B cell (primary cell): ENCODE results near the gene SYNGAP1. TPM values are rescaled to one million over a fixed set of nuclear protein-coding genes. Genes with fewer than 3 reads are reported as not detected.

Source experiments
- ATAC-seq: fragments of 200-7000 bp; cut with Tn5 transposase; one replicate; pipeline ENCODE4 v1.10.0; 2021; ENCODE audit warnings: low read depth, mild to moderate bottlenecking, moderate number of reproducible peaks, moderate library complexity
- CTCF ChIA-PET: fragments of 350-600 bp; sonication (Branson Sonifier 250); formaldehyde crosslinking; loops from one replicate; lab custom pipeline; 2021; ENCODE audit warnings: antibody characterized with exemption, inconsistent platforms; lab: Charles Lee
- POLR2A ChIA-PET: fragments of 350-600 bp; sonication (Branson Sonifier 250); formaldehyde crosslinking; loops from one replicate; lab custom pipeline; 2021; ENCODE audit warnings: antibody characterized with exemption; lab: Charles Lee
- DNase-seq: peaks from one replicate; pipeline ENCODE4 v3.0.0; 2013
- H2AFZ ChIP-seq: 2 replicates; pipeline ENCODE4 v1.6.1; 2012; ENCODE audit warnings: mild to moderate bottlenecking, low read depth, low read length; ENCODE audit not compliant: insufficient read depth, poor library complexity, severe bottlenecking
- H3K27ac ChIP-seq, 2 donors: 1 replicate in 1 of 2; 2 replicates in 1 of 2; pipeline ENCODE4 v1.5.1; 2012 to 2013; ENCODE audit warnings: low read length in 2 of 2, mild to moderate bottlenecking in 2 of 2, moderate library complexity in 1 of 2
- H3K27me3 ChIP-seq, 4 experiments: fragments of 200-600 bp in 1 of 4; sonication (generic) in 1 of 4; replicated peaks in 1 of 4; 1 replicate in 2 of 4; 2 replicates in 2 of 4; pipeline versions ENCODE4 v1.6.1 to v1.7.0; 2013 to 2016; ENCODE audit warnings: low read length in 3 of 4, mild to moderate bottlenecking in 2 of 4, mixed read lengths in 1 of 4, moderate library complexity in 1 of 4; ENCODE audit not compliant: insufficient read depth in 4 of 4, control insufficient read depth in 3 of 4; ENCODE audit errors: control extremely low read depth in 1 of 4
- H3K36me3 ChIP-seq, 2 experiments: replicated peaks in 1 of 2; 1 replicate in 1 of 2; 2 replicates in 1 of 2; pipeline versions ENCODE4 v1.6.1 to v1.7.1; 2013; ENCODE audit warnings: low read length in 1 of 2; ENCODE audit not compliant: insufficient read depth in 2 of 2, control insufficient read depth in 1 of 2; ENCODE audit errors: control extremely low read depth in 1 of 2, extremely low read depth in 1 of 2
- H3K4me1 ChIP-seq, 2 donors: fragments of 200-600 bp in 1 of 2; sonication (generic) in 1 of 2; 1 replicate in 1 of 2; 2 replicates in 1 of 2; pipeline versions ENCODE4 v1.5.1 to v1.6.1; 2013 to 2017; ENCODE audit warnings: low read length in 2 of 2; ENCODE audit not compliant: control insufficient read depth in 2 of 2, insufficient read depth in 2 of 2
- H3K4me2 ChIP-seq: replicated peaks from 2 replicates; pipeline ENCODE3; 2012; ENCODE audit warnings: mild to moderate bottlenecking, low read depth, low read length; ENCODE audit not compliant: poor library complexity, severe bottlenecking
- H3K4me3 ChIP-seq, 5 experiments: fragments of 200-600 bp in 1 of 5; sonication (generic) in 1 of 5; 1 replicate in 3 of 5; 2 replicates in 2 of 5; pipeline versions ENCODE4 v1.5.1 to v1.7.0; 2011 to 2016; ENCODE audit warnings: low read length in 4 of 5, mild to moderate bottlenecking in 4 of 5, low read depth in 2 of 5, control low read depth in 1 of 5, moderate library complexity in 1 of 5; ENCODE audit not compliant: insufficient read depth in 1 of 5; ENCODE audit errors: control extremely low read depth in 1 of 5, extremely low read depth in 1 of 5
- H3K79me2 ChIP-seq: fragments of 200-600 bp; sonication (generic); one replicate; pipeline ENCODE4 v1.6.0; 2016; ENCODE audit warnings: low read length; ENCODE audit not compliant: control insufficient read depth, insufficient read depth
- H3K9ac ChIP-seq: fragments of 200-600 bp; sonication (generic); 2 replicates; pipeline ENCODE4 v1.6.1; 2017; ENCODE audit warnings: mild to moderate bottlenecking, low read length, moderate library complexity
- H3K9me3 ChIP-seq, 3 donors: one replicate each; pipeline versions ENCODE4 v1.6.1 to v1.7.1; 2013; ENCODE audit warnings: low read length in 2 of 3; ENCODE audit not compliant: control insufficient read depth in 2 of 3, insufficient read depth in 1 of 3; ENCODE audit errors: control extremely low read depth in 1 of 3
- H4K20me1 ChIP-seq: 2 replicates; pipeline ENCODE4 v1.6.0; 2012; ENCODE audit warnings: mild to moderate bottlenecking, low read length; ENCODE audit not compliant: insufficient read depth, control insufficient read depth, poor library complexity, severe bottlenecking
- H3K27ac Mint-ChIP-seq: one replicate; pipeline ENCODE4 v1.8.0; 2021; ENCODE audit warnings: mixed read lengths
- H3K27me3 Mint-ChIP-seq: one replicate; pipeline ENCODE4 v1.8.0; 2021; ENCODE audit warnings: mixed read lengths
- H3K4me1 Mint-ChIP-seq: one replicate; pipeline ENCODE4 v1.8.0; 2021; ENCODE audit warnings: mixed read lengths
- H3K4me3 Mint-ChIP-seq: one replicate; pipeline ENCODE4 v1.8.0; 2021; ENCODE audit warnings: mixed read lengths
- H3K9me3 Mint-ChIP-seq: one replicate; pipeline ENCODE4 v1.8.0; 2022; ENCODE audit warnings: mixed read lengths; ENCODE audit not compliant: insufficient read depth
- EZH2 ChIP-seq: IDR thresholded peaks from 2 replicates; pipeline ENCODE4 v1.6.1; 2012; ENCODE audit warnings: borderline replicate concordance, low read depth, mild to moderate bottlenecking, moderate library complexity, low read length; ENCODE audit not compliant: insufficient read depth, poor library complexity, severe bottlenecking
- WGBS: methylation state at CpG from one replicate; pipeline ENCODE4 v1.1.5; 2013; ENCODE audit warnings: missing lambda C conversion rate; ENCODE audit not compliant: insufficient coverage; 5-methylcytosine and 5-hydroxymethylcytosine counted together
- intact Hi-C: fragments of 100-400 bp; cut with micrococcal nuclease; formaldehyde crosslinking; loops from one replicate; pipeline ENCODE4 v1.10.0; 2022
- polyA plus RNA-seq: library from polyadenylated mRNA; depleted of rRNA; stranded (reverse); fragments of >200 nt; gene quantifications from 2 replicates; pipeline ENCODE4 v1.2.3, GENCODE V29; 2012
- total RNA-seq, 2 donors: library from RNA; stranded (reverse); fragments of 120-200 nt in 1 of 2; gene quantifications; 1 replicate in 1 of 2; 2 replicates in 1 of 2; pipeline versions ENCODE4 v1.2.3 to v1.2.4, GENCODE V29; 2013 to 2022
- TF ChIP-seq, protein P1 (sequence below): fragments of 200-600 bp; IDR thresholded peaks from one replicate; pipeline ENCODE4 v1.8.0; 2022; ENCODE audit warnings: antibody characterized with exemption, mild to moderate bottlenecking

The SYNGAP1 gene
- total and polyA plus RNA-seq, 2 donors (not counting 1 experiment from before 2014, with no cell fraction given), result 18.6 to 43.0 TPM

DNA sequence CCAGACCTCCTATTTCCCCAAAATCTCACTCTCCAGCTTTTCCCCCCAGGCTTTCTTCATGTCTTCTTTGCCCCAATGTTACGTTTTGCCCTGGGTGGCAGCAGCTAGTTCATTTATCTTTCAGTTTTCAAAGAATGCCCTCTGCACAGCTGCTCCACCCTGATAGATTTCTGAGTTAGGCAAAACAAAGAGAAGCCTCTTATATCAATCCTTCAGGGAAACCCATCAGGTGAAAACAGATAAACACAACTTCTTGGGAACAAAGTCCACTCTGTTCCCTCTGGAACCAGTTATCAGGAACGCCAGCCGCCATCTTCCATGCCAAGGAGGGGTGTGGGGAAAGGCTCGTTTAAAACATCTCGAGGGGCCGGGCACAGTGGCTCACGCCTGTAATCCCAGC, 68.5 kb downstream of the SYNGAP1 start:
- H3K27ac ChIP-seq, result no peak overlapping the region
- intact Hi-C loops, result no loop called here
- H3K27me3 Mint-ChIP-seq, result peaks cover 8% of the 10 kb centered on the region
- no peak overlapping the region for H2AFZ ChIP-seq
- 86% methylated on average over 7 of the region's 7 CpGs for WGBS
- H3K27ac Mint-ChIP-seq, result no peak overlapping the region
- H3K4me1 ChIP-seq, result no peaks in the 10 kb centered on the region
- H3K9ac ChIP-seq, result no peak overlapping the region
- no peak overlapping the region for H3K4me3 ChIP-seq
- ChIA-PET POLR2A (no interaction called here), CTCF (no interaction called here)
- no peaks in the 10 kb centered on the region for H3K9me3 ChIP-seq
- H3K4me3 Mint-ChIP-seq, result no peak overlapping the region
- no peak overlapping the region for H3K4me2 ChIP-seq
- H3K79me2 ChIP-seq, result no peaks in the 10 kb centered on the region
- no peaks in the 10 kb centered on the region for H4K20me1 ChIP-seq
- no peak for ATAC-seq
- no peaks in the 10 kb centered on the region for H3K27me3 ChIP-seq
- no peak for TF ChIP-seq EZH2
- TF ChIP-seq, protein P1, sequence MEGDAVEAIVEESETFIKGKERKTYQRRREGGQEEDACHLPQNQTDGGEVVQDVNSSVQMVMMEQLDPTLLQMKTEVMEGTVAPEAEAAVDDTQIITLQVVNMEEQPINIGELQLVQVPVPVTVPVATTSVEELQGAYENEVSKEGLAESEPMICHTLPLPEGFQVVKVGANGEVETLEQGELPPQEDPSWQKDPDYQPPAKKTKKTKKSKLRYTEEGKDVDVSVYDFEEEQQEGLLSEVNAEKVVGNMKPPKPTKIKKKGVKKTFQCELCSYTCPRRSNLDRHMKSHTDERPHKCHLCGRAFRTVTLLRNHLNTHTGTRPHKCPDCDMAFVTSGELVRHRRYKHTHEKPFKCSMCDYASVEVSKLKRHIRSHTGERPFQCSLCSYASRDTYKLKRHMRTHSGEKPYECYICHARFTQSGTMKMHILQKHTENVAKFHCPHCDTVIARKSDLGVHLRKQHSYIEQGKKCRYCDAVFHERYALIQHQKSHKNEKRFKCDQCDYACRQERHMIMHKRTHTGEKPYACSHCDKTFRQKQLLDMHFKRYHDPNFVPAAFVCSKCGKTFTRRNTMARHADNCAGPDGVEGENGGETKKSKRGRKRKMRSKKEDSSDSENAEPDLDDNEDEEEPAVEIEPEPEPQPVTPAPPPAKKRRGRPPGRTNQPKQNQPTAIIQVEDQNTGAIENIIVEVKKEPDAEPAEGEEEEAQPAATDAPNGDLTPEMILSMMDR, result no peak
- H3K9me3 Mint-ChIP-seq, result no peaks in the 10 kb centered on the region
- H3K4me1 Mint-ChIP-seq, result no peaks in the 10 kb centered on the region
- H3K36me3 ChIP-seq, result no peaks in the 10 kb centered on the region
- no peak for DNase-seq

DNA sequence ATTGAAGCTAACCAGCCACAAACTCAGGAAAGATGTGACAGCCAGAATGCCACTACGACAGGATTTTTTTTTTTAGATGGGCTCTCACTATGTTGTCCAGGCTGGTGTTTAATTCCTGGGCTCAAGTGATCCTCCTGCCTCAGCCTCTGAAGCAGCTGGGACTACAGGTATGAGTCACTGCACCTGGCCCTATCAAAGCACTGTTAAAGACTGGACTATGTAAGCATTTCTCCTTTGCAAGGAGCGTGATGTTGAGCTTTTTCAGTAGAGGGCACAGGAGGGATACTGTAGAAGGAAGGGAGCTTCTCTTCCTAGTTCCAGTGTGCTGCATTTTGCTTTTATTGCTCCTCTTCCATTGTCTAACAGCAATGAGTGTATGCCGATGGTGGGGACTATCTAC, 70.3 kb downstream of the SYNGAP1 start:
- no peak for TF ChIP-seq EZH2
- TF ChIP-seq, protein P1, result no peak
- intact Hi-C loops, result no loop called here
- Mint-ChIP-seq H3K27me3 (peaks cover 8% of the 10 kb centered on the region), H3K4me3 (no peak overlapping the region), H3K9me3 (no peaks in the 10 kb centered on the region), H3K27ac (no peak overlapping the region), H3K4me1 (no peaks in the 10 kb centered on the region)
- H3K4me1 ChIP-seq, result no peaks in the 10 kb centered on the region
- no peak overlapping the region for H3K4me2 ChIP-seq
- CTCF ChIA-PET, result no interaction called here
- WGBS, result 100% methylated on average over 2 of the region's 3 CpGs
- ATAC-seq, result no peak
- H2AFZ ChIP-seq, result no peak overlapping the region
- no peak overlapping the region for H3K9ac ChIP-seq
- H3K27ac ChIP-seq, result no peak overlapping the region
- no peak for DNase-seq
- no peaks in the 10 kb centered on the region for H3K36me3 ChIP-seq
- H3K4me3 ChIP-seq, result no peak overlapping the region
- no peaks in the 10 kb centered on the region for H3K79me2 ChIP-seq
- no peaks in the 10 kb centered on the region for H3K27me3 ChIP-seq
- POLR2A ChIA-PET, result interaction anchor here (0.6 kb wide), 1 partner anchor 64 kb away, joined by 3 read pairs; no protein-coding TSS in a partner anchor
- H4K20me1 ChIP-seq, result no peaks in the 10 kb centered on the region
- H3K9me3 ChIP-seq, result no peaks in the 10 kb centered on the region
